ENCODE data around the gene DAAM2.

DNA sequence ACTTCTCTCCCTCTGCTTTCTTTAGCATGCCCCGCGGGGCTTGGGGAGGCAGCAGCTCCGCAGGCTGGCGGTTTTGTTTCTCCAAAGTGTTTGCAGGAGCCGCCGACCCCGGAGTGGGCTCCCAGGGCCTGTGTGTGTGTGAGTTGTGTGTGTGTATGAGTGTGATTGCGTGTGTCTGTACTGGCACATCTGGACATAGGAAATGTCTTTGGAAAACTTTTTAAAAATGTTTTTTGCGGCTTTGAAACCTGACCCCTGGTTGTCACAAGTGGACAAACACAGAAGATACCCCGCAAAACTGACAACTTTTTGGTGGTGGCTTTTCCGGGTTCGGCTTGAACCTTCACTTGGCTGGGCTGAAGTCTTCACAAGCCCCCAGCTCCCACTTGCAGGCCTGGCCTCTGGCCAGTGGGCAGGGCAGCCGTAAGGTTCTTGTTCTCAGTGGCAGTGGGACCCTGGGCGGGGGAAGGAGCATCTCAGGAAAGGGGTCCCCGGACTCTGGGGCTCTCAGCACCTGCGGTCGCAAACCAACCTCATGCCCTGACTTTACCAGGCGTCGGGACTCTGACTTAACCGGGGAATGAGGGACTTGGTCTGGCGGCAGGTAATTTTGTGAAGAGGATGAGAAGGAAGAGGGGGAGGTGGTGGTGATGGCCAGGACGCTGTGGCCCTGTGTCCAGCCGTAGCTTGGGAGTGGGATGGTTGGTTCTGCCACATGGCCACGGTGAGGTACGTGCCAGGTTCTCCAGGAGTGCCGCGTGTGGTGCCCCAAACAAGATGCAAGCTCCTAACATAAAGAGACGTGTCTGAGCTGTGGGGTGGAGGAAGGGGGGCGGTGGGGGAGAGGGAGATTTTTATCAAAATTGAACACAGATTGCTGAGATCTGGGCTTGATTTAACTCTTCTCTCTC lies 619 bp downstream of the DAAM2 start:
- TF ChIP-seq, protein P1, sequence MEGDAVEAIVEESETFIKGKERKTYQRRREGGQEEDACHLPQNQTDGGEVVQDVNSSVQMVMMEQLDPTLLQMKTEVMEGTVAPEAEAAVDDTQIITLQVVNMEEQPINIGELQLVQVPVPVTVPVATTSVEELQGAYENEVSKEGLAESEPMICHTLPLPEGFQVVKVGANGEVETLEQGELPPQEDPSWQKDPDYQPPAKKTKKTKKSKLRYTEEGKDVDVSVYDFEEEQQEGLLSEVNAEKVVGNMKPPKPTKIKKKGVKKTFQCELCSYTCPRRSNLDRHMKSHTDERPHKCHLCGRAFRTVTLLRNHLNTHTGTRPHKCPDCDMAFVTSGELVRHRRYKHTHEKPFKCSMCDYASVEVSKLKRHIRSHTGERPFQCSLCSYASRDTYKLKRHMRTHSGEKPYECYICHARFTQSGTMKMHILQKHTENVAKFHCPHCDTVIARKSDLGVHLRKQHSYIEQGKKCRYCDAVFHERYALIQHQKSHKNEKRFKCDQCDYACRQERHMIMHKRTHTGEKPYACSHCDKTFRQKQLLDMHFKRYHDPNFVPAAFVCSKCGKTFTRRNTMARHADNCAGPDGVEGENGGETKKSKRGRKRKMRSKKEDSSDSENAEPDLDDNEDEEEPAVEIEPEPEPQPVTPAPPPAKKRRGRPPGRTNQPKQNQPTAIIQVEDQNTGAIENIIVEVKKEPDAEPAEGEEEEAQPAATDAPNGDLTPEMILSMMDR (IDR thresholded peaks at IDR 0.05): peak in 1 of 7 experiments; percentile 3
- TF ChIP-seq POLR2A (IDR thresholded peaks at IDR 0.05): peak in 1 of 3 donors; percentile 3

Measured in body of pancreas (tissue), 4 donors.